ENCODE data around the gene PPP1R12B.
"Not testable (repeated sequence)": the region's sequence is repeated elsewhere in the genome, so short reads cannot be mapped to it uniquely, and the experiment has no call there.

Gene PPP1R12B

DNA sequence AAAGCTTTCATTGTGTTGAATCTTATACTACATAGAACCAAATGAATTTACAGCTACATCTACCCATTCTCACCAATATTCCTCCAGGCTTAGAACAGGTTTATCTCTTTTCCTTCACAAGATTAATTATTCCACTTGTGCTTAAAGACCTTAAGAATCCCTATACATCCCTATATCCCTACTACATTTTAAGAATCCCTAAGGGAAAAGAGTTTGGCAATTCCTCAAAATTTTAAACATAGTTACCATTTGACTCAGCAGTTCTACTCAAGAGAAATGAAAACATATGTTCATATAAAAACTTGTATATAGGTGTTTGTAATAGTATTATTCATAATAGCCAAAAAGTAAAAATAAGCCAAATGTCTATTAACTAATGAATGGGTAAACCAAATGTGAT is 140.6 kb downstream of the PPP1R12B start:
- DNase-seq, result not testable (repeated sequence)

DNA sequence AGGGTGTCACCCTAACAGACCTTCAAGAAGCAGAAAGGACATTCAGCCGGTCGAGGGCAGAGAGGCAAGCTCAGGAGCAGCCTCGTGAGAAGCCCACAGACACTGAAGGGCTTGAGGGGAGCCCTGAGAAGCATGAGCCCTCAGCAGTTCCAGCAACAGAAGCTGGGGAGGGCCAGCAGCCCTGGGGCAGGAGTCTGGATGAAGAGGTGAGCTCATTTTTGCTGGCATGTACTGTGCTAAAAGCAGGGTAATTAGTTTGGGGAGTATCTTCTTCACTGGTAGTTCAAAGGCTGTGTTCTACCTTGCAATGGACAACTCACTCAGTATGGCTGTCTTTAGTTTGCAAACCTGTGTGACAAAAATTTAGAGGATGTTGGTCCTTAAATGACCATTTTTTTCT is 144.6 kb downstream of the PPP1R12B start:
- not testable (repeated sequence) for DNase-seq

DNA sequence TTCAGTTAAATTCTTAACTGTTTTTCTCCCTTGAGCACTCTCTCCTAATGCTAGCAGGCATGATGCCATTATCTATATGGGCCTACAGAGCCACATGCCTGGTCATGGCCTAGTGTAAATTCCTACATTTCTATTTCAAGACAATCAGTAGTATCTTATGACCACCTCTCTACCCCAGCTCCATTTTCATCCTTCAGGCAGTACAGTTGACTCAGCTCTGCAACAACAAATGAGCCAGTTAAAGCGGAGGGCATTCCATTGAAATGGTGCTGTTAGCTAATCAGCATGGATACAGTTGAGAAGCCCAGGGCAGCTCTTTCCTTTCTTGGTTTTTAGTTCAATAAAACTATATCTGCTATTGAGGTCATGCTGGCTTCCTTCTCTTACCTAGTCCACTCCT is 150.0 kb downstream of the PPP1R12B start:
- no peak for DNase-seq

DNA sequence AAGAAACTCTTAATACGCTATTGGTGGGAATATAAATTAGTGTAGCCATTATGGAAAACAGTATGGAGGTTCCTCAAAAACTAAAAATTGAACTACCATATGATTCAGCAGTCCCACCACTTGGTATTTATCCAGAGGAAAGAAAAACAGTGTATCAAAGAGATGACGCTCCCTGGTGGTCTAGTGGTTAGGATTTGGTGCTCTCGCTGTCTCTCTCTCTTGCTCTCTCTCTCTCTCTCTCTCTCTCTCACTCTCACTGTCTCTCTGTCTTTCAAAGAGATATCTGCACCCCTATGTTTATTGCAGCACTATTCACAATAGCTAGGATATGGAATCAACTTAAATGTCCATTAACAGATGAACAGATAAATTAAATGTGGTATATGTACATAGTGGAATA is 151.5 kb downstream of the PPP1R12B start:
- DNase-seq, result not testable (repeated sequence)

DNA sequence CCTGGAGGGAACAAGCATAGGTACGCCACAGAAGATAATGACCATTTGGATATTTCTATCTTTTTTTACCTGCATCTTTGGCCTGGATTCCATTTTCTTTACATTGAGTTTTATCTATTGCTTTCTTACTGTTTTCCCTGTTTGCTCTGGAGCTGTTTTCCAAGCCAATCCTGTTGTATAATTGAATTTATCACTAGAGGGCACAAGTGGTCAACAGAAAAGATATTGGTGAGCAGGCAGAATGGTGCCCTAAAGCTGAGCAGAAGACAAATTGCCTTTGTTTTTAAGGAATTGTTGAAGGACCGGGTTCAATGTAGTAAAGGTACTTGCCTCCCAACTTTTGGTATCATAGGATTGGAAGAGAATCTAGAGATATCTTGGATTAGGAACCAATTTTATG is 152.8 kb downstream of the PPP1R12B start:
- DNase-seq, result no peak

DNA sequence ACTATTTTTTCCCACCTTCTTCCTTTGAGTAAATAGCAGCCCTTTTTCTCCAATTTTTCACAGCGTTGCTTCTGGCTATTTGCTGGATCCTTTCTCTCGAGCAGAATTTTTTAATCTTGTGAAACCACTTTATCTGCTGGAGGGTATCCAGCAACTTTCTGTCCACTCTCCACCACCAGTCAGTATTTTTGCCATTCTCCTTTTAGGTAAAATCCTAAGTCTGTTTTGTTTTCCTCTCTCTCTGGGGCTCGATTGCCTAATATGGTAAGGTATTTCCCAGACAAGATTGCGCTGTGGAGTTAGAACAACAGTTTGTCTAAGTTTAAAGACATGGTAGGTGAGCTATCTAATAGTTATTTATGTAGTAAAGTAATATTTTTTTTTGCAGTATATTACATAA is 156.9 kb downstream of the PPP1R12B start:
- DNase-seq, result no peak

DNA sequence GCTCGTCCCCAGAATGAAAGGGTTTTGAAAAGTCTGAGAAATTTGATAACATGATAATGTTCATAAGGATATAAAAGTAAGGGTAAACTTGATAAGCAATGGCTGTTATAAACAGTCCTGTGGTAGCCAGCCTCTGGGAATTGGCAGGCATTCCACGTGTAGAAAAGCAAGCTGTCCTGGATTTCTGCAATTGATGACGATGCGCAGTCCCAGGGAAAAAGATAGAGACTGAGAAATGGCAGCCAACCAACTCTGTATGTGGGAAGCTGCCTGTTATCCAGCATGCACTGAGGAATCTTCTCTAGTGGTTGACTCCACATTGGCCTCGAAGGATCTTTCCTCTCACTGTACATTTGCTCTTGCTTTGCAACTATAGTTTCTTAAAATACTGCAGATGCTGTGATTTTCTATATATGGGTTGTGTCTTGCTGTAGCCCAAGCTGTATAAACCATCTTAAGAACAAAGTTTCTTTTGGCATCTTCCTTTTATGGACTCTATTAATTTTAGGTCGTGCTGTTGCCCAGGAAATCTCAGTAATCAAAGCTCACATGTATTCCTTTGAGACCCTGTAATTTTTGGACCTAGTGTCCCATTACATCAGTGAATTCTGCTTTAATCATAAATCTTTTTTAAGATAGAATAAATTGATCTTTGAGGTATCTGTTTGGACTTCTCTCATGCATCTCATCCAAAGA is 157.5 kb downstream of the PPP1R12B start:
- DNase-seq, result not testable (repeated sequence)

DNA sequence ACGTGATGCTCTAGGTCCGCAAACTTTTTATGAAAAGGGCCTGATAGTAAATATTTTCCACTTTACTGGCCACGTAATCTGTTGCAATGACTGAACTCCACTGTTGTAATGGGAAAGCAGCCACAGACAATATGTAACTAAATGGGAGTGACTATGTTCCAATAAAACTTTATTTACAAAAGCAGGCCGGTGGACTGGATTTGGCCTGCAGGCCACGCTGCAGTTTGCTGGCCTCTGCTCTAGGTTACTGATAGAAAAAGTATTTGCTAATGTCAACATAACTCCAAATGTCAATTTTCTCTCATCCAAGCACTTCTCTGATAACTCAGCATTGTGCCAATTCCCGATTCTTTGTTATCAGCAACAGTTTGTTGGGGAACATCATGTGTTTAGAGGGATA is 160.4 kb downstream of the PPP1R12B start:
- DNase-seq, result not testable (repeated sequence)

DNA sequence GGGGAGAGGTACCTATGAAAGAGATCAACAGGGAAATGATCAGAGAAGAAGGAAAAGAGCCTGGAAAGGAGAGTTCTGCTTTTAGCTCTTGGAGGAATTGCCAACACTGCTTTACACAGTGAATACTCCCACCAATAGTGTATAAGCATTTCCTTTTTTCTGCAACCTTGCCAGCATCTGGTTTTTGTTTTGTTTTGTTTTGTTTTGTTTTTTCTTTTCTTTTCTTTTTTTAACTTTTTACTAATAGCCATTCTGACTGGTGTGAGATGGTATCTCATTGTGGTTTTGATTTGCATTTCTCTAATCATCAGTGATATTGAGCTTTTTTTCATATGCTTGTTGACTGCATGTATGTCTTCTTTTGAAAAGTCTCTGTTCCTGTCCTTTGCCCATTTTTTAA is 165.4 kb downstream of the PPP1R12B start:
- DNase-seq, result not testable (repeated sequence)

DNA sequence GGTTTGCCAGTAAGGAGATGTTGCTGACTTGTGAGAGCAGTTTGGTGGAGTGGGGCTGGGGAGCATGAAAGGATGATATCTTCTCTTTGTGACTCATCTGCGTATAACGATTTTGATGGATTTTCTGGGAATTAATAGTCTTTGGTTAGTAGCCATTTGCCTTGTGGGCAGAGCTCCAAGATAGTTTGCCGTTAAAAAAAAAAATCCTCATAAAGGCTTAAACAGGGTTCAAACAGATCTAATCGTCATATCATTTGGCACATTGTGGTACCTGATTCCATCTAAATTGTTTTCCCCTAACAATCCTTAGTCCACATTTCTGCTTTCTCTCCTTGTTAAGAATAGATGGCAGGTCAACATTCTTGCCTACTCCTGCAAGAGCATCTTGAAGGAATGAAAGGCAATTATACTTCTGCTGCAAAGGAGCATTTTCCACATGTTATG is 168.0 kb downstream of the PPP1R12B start:
- DNase-seq, result no peak

DNA sequence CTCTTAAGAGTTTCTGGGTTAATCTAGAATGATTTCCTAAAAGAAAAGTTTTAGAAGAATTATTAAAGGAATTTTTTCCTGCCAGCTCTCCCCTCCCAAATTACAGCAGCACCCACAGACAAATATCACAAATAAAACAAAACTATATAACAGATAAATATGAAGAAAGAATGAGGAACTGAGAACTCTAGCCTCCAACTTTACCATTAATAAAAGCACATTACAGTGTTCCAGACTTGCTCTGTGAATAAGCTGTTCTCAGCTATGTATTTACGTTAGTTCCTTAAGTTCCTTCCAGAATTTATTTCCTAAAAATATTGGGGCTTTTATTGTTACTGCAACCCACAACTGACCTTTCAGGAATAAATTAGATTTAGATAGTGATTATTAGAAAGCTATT is 168.6 kb downstream of the PPP1R12B start:
- DNase-seq, result not testable (repeated sequence)

DNA sequence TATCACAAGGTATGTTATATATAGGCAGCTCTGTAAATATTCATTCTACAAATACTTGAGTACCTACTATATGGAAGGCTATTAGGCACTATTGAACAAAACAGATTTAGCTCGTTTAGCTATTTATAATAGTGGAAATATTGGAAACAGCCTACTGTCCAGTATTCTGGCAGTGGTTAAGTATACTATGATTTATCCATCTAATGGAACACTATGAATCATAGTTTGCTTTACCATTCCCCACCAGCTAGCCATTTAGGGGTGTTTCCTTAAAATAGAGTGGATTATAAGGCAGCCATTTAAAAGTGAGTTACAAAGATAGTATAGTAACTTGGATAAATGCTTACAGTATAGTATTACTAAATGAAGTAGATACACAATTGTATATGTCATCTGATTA is 169.7 kb downstream of the PPP1R12B start:
- DNase-seq, result not testable (repeated sequence)

DNA sequence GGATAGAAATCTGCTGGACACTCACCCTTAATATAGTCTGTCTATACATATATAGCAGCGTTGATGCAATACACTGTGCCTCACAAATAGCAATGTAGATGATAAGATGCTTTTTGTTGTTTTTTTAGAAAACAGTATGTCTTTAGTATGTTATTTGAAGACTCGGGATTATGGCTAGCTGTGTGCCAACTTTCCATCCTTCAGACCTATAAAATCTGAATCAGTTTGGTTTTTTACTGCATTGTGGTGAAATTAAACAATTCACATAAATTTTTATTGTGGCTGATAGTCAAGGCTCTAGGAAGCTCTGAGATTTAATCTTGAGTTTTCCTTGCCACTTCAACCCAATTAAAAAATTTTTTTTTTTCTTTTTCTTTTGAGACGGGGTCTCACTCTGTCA is 170.4 kb downstream of the PPP1R12B start:
- DNase-seq, result not testable (repeated sequence)

DNA sequence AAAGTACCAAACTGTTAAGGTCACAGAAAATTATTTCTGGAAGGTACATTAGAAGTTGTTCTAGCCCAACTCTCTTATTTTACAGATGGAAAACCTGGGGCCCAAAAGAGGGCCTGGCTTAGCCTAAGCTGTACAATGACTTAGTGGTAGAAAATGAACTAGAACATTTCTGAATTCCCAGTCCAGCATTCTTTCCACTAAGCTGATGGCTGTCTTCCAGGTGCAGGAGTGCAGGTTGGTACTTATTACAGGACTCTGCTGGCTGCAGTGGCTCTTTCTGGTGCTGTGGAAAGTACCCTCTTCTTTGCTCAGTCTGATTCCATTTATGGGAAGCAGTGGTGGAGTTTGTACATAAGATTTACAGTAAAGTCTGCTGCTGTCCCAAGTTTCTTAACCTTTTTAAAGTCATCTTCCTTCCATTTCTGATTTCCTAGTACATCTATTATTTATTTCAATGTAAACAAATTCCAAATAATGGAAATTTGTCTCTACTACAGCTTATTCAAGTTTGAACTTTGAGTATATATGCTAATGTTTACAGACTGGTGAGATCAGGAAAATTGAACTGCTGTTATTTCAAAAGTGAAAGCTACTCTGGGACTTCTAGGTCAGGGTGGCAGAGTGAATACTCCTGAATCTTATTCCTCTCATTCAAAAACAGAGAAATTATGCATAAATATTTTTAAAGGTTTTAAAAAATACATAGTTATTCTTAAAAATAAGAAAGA is 171.8 kb downstream of the PPP1R12B start:
- DNase-seq, result not testable (repeated sequence)

DNA sequence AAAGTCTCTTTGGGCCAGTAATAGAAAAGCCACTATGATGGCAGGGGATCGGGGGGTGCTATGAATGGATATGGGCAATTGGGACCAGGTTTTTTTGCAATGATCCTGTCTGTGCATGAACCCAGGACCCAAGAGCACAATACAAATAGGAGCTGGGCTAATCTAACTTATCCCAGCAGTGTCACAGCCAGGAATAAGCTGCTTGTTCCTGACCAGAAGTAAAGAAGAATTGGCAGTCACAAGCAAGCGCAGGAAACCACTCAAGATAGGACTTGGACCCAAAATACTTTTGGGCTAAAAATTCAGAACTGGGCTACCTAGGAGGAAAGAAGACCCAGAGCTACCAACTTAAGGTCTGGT is 172.3 kb downstream of the PPP1R12B start:
- DNase-seq, result not testable (repeated sequence)

DNA sequence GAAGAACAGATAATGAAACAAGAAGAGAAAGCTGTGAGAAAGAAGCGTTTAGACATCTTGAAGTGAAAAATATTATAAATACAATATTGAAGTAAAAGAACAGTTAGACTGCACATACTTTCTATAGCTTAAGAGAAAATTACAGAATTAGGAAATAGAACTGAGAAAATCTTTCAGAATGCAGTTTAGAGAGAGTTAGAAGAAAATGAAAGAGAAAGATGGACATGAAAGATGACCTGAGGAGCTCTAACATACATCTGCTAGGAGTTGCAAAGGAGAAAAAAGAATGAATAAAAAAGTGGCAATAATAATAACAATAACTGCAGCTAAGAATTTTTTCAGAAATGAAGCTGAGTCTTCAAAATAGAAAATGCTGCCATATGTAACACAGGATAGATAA is 173.0 kb downstream of the PPP1R12B start:
- not testable (repeated sequence) for DNase-seq

DNA sequence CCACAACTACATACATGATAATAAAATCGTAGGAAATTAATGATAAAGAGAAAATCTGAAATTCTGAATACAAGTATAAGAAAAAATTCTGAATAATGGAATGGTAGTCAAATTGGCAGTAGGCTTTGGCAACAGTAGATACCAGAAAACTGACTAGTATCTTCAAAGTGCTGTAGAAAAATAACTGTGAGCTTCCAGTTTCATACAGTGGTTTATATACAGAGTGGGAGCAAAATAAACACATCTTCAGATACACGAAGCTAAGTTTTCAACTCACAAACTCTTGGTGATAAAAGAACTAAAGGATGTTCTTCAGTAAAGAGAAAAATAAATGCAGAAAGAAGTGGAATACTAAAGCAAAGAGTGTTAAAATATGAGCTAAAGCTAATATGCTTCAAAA is 173.4 kb downstream of the PPP1R12B start:
- no peak for DNase-seq

DNA sequence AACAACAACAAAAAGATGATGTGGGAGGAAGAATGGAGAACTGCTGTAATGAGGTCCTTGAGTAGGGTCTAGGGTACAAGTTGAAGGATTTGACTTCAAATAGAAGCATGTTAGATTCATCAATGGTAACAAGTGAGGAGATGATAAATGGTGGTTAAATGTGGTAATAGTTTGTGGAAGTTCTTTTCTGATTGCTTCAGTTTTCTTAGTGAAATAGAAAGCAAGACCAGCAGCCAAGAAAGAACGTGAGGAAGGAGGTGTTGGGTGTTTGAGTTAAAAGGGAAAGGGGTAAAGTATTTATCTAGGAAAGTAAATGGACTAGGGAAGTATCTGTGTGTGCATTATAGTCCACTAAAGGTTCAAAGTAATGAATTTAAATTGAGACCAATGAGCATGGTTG is 177.6 kb downstream of the PPP1R12B start:
- not testable (repeated sequence) for DNase-seq

DNA sequence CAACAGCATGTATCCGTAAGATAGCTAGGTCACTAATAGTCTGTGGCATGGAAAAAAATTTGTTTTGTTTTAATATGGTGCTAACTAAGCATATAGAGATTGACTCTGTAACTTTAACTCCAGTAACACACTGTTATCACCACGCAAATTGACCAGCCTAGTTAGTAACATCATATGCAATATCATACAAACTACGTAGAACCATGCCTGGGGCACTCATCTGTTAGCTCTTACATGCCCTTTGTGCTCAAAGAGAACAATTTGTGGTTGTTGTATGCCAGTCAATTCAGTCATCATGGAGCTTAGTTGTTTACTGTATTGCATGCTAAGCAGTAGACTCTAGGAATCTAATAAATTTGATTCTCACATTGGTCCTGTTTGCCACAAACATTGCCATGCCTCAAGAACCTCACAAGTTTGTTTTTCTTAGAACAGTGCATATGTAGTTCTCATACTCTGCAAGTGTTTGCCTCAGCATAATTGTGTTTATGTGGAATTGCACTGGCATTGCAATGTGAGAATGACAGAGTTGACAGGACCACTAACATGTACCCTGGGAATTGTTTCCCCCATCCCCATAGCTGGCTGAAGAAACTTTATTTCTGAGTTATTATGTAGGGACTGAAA is 179.7 kb downstream of the PPP1R12B start:
- DNase-seq, result not testable (repeated sequence)

DNA sequence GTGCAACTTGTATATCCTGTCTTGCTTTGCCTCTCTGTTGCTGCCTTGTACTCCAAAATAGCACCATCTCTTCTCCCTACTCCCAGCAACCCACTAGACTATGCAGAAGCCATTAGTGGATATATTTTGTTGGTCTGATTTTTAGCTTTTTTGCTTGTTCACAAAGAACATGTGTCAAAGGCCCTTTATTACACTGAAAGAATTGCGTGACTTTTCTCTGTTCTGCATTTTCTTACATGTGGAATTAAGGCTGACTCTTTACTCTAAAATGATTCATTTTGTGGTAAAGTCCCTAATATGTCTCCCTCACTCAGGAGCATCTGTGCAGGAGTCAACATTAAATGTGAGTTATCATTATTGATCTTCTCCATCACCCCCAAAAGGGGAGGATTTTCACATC is 182.2 kb downstream of the PPP1R12B start:
- DNase-seq, result not testable (repeated sequence)

DNA sequence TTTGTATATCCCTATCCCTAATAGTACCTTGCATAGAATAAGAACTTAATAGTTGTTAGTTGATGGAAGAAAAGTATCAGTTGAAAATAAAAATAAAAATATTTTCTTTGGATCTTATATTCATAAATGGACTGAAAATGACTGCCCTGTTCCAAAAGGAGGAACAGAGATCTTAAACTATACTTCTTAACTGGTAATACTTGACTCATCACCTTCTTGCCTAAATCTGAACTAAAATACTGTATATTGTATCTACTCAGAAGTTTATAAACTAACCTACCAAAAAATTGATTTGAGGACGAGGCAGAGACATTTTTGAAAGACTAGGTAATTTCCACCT is 182.9 kb downstream of the PPP1R12B start:
- DNase-seq, result no peak

DNA sequence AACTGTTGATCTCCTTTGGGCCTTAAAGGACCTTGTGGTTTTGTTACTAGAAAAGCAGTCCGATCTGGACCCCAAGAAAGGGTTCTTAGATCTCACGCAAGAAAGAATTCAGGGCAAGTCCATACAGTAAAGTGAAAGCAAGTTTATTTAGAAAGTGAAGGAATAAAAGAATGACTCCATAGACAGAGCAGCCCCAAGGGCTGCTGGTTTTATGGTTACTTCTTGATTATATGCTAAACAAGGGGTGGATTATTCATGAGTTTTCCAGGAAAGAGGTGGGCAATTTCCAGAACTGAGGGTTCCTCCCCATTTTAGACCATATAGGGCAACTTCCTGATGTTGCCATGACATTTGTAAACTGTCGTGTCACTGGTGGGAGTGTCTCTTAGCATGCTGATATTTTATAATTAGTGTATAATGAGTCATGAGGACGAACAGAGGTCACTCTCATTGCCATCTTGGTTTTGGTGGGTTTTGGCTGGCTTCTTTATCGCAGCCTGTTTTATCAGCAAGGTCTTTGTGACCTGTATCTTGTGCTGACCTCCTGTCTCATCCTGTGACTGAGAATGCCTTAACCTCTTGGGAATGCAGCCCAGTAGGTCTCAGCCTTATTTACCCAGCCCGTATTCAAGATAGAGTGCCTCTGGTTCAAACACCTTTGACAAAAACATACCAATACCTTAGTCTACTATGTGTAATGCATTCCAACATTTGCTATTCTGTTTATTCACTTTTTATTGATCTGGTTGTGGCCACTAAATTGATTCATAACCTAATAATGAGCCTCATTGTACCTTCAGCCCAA is 183.5 kb downstream of the PPP1R12B start:
- DNase-seq, result not testable (repeated sequence)

DNA sequence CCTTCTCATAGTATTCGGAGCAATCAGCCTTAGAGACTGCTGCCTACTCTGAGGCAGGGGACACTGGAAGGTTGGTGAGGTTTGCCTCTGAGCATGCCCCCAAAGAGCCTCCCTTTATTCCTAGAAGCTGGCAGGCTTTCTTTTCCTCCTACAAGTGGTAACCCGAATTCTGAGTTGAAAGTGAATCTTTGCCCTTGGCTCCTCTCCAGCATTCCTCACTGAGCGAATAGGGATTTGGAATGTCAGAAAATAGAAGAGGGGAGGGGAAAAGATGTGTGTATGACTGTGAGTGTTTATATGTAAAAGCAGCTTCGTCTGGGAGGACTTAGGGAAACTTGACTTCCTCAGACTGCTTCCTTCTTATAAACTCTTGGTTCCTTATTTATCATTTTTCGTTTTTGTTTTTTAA is 190.7 kb downstream of the PPP1R12B start:
- not testable (repeated sequence) for DNase-seq
